OCI-LY7 (cell line): ENCODE results near the gene MAP1S. TPM values are rescaled to one million over a fixed set of nuclear protein-coding genes. Genes with fewer than 3 reads are reported as not detected.

Experiments used
- BruUV-seq: library from RNA; stranded (reverse); fragments of 400-500 nt; replicated peaks from 2 replicates; lab custom pipeline; 2021; lab: Mats Ljungman, UMichigan
- CTCF ChIA-PET: fragments of 300-600 bp; sonication (Branson Sonifier 250); formaldehyde crosslinking; loops from one replicate; lab custom pipeline; 2022; ENCODE audit warnings: antibody characterized with exemption; ENCODE audit not compliant: unreplicated experiment; lab: Charles Lee
- POLR2A ChIA-PET: fragments of 300-600 bp; sonication (Branson Sonifier 250); formaldehyde crosslinking; loops from one replicate; lab custom pipeline; 2022; ENCODE audit warnings: antibody characterized with exemption; lab: Charles Lee
- DNase-seq: peaks from one replicate; pipeline ENCODE4 v3.0.0-alpha.2; 2015; ENCODE audit warnings: low spot score
- H2AFZ ChIP-seq: fragments of 200-600 bp; sonication (generic), shearing (Covaris generic); 2 replicates; pipeline ENCODE4 v1.6.1; 2014; ENCODE audit warnings: mild to moderate bottlenecking, antibody characterized with exemption, low read length, moderate library complexity
- H3K27ac ChIP-seq: fragments of 200-600 bp; sonication (generic); 2 replicates; pipeline ENCODE4 v1.5.1; 2014; ENCODE audit warnings: mixed run types, low read depth, mild to moderate bottlenecking, moderate library complexity, low read length, inconsistent platforms; ENCODE audit not compliant: poor library complexity, severe bottlenecking
- H3K36me3 ChIP-seq: fragments of 200-600 bp; sonication (generic); 2 replicates; pipeline ENCODE4 v1.6.1; 2014; ENCODE audit warnings: mild to moderate bottlenecking, antibody characterized with exemption, low read length, moderate library complexity, mixed read lengths; ENCODE audit not compliant: insufficient read depth
- H3K4me1 ChIP-seq: fragments of 200-600 bp; sonication (generic); 2 replicates; pipeline ENCODE4 v1.5.1; 2014; ENCODE audit warnings: mild to moderate bottlenecking, low read length; ENCODE audit not compliant: insufficient read depth, poor library complexity, severe bottlenecking
- H3K4me2 ChIP-seq: fragments of 200-600 bp; sonication (generic); 2 replicates; pipeline ENCODE4 v1.6.1; 2014; ENCODE audit warnings: mild to moderate bottlenecking, low read length
- H3K4me3 ChIP-seq: fragments of 200-600 bp; sonication (generic); 2 replicates; pipeline ENCODE4 v1.5.1; 2014; ENCODE audit warnings: mild to moderate bottlenecking, low read depth, low read length; ENCODE audit not compliant: poor library complexity, severe bottlenecking
- H3K79me2 ChIP-seq: fragments of 200-600 bp; sonication (generic); 2 replicates; pipeline ENCODE4 v1.6.1; 2016; ENCODE audit warnings: low read depth, mild to moderate bottlenecking, low read length, moderate library complexity, mixed read lengths; ENCODE audit not compliant: insufficient read depth
- H3K9me2 ChIP-seq: fragments of 200-600 bp; sonication (generic); 2 replicates; pipeline ENCODE4 v1.6.1; 2016; ENCODE audit warnings: mild to moderate bottlenecking, low read length, mixed read lengths; ENCODE audit not compliant: insufficient read depth
- H3K9me3 ChIP-seq: fragments of 200-600 bp; sonication (generic); 2 replicates; pipeline ENCODE4 v1.6.1; 2014; ENCODE audit warnings: mild to moderate bottlenecking, mixed run types, low read length, mixed read lengths
- H4K20me1 ChIP-seq: fragments of 200-600 bp; sonication (generic); 2 replicates; pipeline ENCODE4 v1.6.1; 2014; ENCODE audit warnings: mild to moderate bottlenecking, antibody characterized with exemption, low read length, moderate library complexity, mixed read lengths; ENCODE audit not compliant: insufficient read depth
- CTCF ChIP-seq: fragments of 200-600 bp; sonication (generic); conservative IDR thresholded peaks from 2 replicates; pipeline ENCODE4 v1.5.1; 2014; ENCODE audit warnings: mild to moderate bottlenecking, antibody characterized with exemption, low read length, moderate library complexity, mixed read lengths
- EZH2phosphoT487 ChIP-seq: fragments of 200-600 bp; sonication (generic); IDR thresholded peaks from 2 replicates; pipeline ENCODE4 v1.6.1; 2018; ENCODE audit warnings: low read depth, borderline replicate concordance, mild to moderate bottlenecking, mixed run types, antibody characterized with exemption, low read length, moderate library complexity, mixed read lengths
- intact Hi-C: fragments of 100-400 bp; cut with micrococcal nuclease; formaldehyde crosslinking; loops from one replicate; pipeline ENCODE4 v1.10.0; 2022; ENCODE audit not compliant: unreplicated experiment
- total RNA-seq, 2 experiments: library from RNA; depleted of rRNA in 1 of 2; stranded (reverse); fragments of >200 nt in 1 of 2; shearing (Covaris generic) in 1 of 2; gene quantifications; 2 replicates each; pipeline ENCODE4 v1.2.3, GENCODE V29; 2014 to 2022

Gene MAP1S
- total RNA-seq, 2 experiments from 2014 or later = 31.6 to 53.1 TPM

DNA sequence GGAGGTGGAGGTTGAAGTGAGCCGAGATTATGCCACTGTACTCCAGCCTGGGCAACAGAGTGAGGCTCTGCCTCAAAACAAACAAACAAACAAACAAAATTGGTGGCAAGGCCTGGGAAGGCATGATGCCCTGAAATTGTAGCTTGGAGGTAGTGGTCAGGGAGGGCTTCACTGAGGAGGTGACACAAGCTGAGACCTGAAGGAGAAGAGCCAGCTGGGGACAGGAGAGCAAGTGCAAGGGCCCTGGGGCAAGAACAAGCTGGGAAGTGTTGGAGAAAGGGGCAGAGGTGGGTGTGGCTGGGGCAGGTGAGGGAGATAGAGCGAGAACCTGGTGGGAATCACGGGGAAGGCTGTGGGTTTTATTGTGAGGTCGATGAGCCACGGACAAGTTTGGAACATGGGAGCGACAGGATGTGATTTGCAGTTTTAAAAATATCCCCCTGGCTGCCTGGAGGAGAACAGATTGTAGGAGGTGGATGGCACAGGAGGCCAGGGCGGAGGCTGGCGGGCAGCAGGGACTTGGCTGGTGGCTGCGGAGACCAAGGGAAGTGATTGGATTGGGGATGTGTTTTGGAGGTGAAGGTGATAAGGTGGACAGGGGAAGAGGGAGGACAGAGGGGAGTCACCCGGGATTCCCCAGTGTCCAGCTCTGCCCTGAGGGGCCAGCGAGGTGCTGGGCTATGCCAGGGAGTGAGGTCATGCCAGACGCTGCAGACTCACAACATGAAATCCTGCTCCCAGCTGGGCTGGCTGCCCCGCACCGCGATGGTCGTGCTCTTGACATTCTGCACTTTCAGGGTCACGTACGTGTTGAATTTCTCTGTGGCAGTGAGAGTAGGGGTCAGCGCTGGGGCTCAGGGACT, 45.1 kb upstream of the MAP1S start:
- POLR2A ChIA-PET = no interaction called here
- no peak overlapping the region for H3K4me2 ChIP-seq
- no peak overlapping the region for H3K4me3 ChIP-seq
- intact Hi-C loops = no loop called here
- no peak overlapping the region for H2AFZ ChIP-seq
- CTCF ChIA-PET = no interaction called here
- H3K36me3 ChIP-seq = no peaks in the 10 kb centered on the region
- BruUV-seq = no TSS peak
- no peaks in the 10 kb centered on the region for H3K9me3 ChIP-seq
- no peaks in the 10 kb centered on the region for H4K20me1 ChIP-seq
- no peak overlapping the region for H3K27ac ChIP-seq
- H3K4me1 ChIP-seq = no peaks in the 10 kb centered on the region
- DNase-seq = no peak
- no peak for TF ChIP-seq CTCF
- no peak for TF ChIP-seq EZH2phosphoT487
- H3K9me2 ChIP-seq = no peaks in the 10 kb centered on the region
- no peaks in the 10 kb centered on the region for H3K79me2 ChIP-seq

GRCh38 chr19:17676295-17676694, 43.0 kb upstream of the MAP1S start:
- ChIA-PET POLR2A (no interaction called here), CTCF (no interaction called here)
- no peak for DNase-seq
- Histone ChIP-seq H4K20me1 (no peaks in the 10 kb centered on the region), H3K9me3 (no peaks in the 10 kb centered on the region), H2AFZ (no peak overlapping the region), H3K27ac (no peak overlapping the region), H3K36me3 (no peaks in the 10 kb centered on the region), H3K79me2 (no peaks in the 10 kb centered on the region), H3K4me2 (no peak overlapping the region), H3K4me3 (no peak overlapping the region), H3K4me1 (no peaks in the 10 kb centered on the region), H3K9me2 (no peaks in the 10 kb centered on the region)
- BruUV-seq = no TSS peak
- intact Hi-C loops = no loop called here
- TF ChIP-seq EZH2phosphoT487 = no peak
- TF ChIP-seq CTCF = no peak

- no peak for TF ChIP-seq EZH2phosphoT487
- peak; percentile 71 for TF ChIP-seq CTCF
- Histone ChIP-seq H3K9me3 (no peaks in the 10 kb centered on the region), H3K4me2 (no peak overlapping the region), H3K9me2 (no peaks in the 10 kb centered on the region), H4K20me1 (no peaks in the 10 kb centered on the region), H3K27ac (no peak overlapping the region), H2AFZ (no peak overlapping the region), H3K4me1 (no peaks in the 10 kb centered on the region), H3K36me3 (no peaks in the 10 kb centered on the region), H3K79me2 (no peaks in the 10 kb centered on the region), H3K4me3 (no peak overlapping the region)
- CTCF ChIA-PET = interaction anchor here (0.6 kb wide), 1 partner anchor 70 kb away, joined by 6 read pairs; no protein-coding TSS in a partner anchor
- POLR2A ChIA-PET = interaction anchor here (0.6 kb wide), 1 partner anchor 182 kb away, joined by 6 read pairs; no protein-coding TSS in a partner anchor
- no TSS peak for BruUV-seq
- DNase-seq = peak; percentile 47
- intact Hi-C loops = no loop called here
These were observed 42.3 kb upstream of the MAP1S start for GRCh38 chr19:17677002-17677401.
